GM13976 (cell line): ENCODE data around the gene PHF19.

ENCODE experiments used
- DNase-seq: peaks from one replicate; pipeline ENCODE4 v3.0.0; 2012; ENCODE audit warnings: low spot score
- in situ Hi-C: fragments of 300-500 bp; cut with MboI; formaldehyde crosslinking; loops from one replicate; pipeline ENCODE4 v1.12.0; 2022; ENCODE audit warnings: low sequenced_read_pairs, mixed read lengths, inconsistent platforms; ENCODE audit not compliant: unreplicated experiment
- TF ChIP-seq, protein P1 (sequence below): IDR thresholded peaks from 2 replicates; pipeline ENCODE4 v1.5.1; 2012; ENCODE audit warnings: borderline replicate concordance, mild to moderate bottlenecking; ENCODE audit not compliant: insufficient read depth; ENCODE audit errors: extremely low read depth, missing control alignments, control extremely low read depth

The PHF19 gene

GRCh38 chr9:120875954-120876841 lies 790 bp downstream of the PHF19 start:
- TF ChIP-seq, protein P1, sequence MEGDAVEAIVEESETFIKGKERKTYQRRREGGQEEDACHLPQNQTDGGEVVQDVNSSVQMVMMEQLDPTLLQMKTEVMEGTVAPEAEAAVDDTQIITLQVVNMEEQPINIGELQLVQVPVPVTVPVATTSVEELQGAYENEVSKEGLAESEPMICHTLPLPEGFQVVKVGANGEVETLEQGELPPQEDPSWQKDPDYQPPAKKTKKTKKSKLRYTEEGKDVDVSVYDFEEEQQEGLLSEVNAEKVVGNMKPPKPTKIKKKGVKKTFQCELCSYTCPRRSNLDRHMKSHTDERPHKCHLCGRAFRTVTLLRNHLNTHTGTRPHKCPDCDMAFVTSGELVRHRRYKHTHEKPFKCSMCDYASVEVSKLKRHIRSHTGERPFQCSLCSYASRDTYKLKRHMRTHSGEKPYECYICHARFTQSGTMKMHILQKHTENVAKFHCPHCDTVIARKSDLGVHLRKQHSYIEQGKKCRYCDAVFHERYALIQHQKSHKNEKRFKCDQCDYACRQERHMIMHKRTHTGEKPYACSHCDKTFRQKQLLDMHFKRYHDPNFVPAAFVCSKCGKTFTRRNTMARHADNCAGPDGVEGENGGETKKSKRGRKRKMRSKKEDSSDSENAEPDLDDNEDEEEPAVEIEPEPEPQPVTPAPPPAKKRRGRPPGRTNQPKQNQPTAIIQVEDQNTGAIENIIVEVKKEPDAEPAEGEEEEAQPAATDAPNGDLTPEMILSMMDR = no peak
- DNase-seq = peak; percentile 96
- in situ Hi-C loops = no loop called here

GRCh38 chr9:120875643-120875953 lies 1.4 kb downstream of the PHF19 start:
- no peak for DNase-seq
- TF ChIP-seq, protein P1 = no peak
- in situ Hi-C loops = no loop called here

DNA sequence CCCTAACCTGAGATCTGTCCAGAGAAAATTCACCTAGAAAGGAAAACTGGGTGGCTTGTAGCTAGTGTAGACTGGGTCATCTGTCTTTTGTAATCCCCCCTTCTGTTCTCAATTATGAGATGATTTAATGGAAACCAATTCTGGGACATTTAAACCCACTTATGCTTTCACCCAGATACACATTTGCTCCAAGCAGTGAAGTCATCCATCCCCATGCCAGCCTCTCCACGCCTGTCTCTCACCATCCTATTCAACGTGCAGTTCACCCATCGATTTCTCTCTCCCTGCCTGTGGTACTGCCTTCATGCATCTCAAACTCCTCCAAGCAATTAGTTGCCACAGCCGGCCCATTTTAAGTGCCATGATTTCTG lies 1.8 kb downstream of the PHF19 start:
- DNase-seq = no peak
- TF ChIP-seq, protein P1 = no peak
- in situ Hi-C loops = no loop called here

DNA sequence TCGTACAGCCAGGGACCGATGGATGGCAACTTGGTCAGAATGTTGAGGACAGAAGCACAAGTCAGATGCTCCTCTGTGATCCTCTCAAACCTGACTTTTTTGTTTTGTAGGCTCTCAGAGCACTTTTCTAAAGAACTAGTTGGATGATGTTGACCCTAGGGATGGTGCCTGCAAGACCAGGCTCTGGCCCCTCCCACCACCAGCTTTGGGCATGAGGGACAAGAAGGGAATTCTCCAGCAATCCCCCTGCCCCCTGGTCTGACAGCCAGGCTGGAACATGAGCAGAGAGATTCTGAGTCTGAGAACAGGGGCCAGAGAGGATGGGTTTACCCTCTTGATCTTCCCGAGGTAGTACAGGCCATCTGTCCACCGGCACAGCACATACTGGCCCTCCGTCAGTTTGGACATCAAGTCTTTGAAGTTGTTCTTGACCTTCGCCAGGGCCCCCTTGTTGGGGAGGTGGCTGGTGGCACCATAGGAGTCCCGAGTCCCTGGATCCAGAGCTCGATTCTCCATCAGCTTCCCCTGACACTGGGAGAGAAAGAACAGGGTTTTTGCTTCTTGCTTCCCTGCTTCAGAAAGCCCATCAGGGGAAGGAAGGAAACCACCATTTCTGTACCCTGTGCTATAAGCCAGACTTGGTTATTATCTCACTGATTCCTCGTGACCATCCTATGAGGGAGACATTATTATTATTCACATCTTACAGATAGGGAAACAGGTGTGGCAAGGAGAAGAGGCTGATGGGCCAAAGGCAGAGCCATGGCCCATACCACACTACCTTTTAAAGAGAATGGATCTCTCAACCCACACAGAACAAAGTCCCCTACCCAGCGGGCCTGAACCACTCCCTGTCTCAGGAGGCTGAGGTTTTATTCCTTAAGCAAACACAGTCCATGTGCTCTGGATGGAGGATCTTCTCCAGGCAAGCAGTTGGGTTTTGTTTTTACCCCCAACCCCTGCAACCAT lies 2.5 kb downstream of the PHF19 start:
- TF ChIP-seq, protein P1 = no peak
- in situ Hi-C loops = no loop called here

GRCh38 chr9:120873512-120873911 lies 3.5 kb downstream of the PHF19 start:
- no peak for DNase-seq
- in situ Hi-C loops = no loop called here
- TF ChIP-seq, protein P1 = no peak

More for the DNA sequence above, 2.5 kb downstream of the PHF19 start:
- DNase-seq = no peak

DNA sequence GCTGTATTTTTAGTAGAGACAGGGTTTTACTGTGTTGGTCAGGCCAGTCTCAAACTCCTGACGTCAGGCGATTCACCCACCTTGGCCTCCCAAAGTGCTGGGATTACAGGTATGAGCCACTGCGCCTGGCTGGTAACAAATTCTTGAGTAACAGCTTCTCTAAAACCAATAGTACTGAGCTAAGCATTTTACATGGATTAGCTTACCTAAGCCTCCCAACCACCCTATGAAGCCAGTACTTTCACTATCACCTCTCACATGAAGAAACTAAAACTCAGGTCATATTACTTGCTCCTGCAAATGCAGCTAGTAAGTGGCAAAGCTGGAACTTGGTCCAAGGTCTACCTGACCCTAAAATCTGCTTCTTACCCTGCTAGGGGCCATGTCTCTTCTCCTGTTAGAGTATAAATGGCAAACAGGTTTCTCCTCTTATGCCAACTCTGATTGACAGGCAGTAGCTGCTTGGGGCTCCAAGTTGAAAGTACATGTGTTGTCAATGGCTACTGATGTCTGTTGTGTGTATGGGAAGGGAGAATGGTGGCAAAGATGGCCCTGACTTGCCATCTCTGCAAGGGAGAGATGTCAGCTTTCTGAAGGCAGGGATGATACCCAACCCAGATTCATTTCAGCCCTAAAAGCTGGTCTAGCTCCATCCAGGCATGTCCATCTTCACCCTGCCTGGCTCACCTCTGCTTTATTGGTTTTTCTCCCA lies 4.0 kb downstream of the PHF19 start:
- DNase-seq = no peak
- TF ChIP-seq, protein P1 = no peak
- in situ Hi-C loops = no loop called here
